CD4-positive, alpha-beta T cell (primary cell): ENCODE results near the gene KRTAP12-3. TPM values are rescaled to one million over a fixed set of nuclear protein-coding genes. Genes with fewer than 3 reads are reported as not detected.

Experiments used
- ATAC-seq: fragments of 200-7000 bp; cut with Tn5 transposase; one replicate; pipeline ENCODE4 v1.10.0; 2022; ENCODE audit warnings: mild to moderate bottlenecking; ENCODE audit not compliant: poor library complexity
- CTCF ChIA-PET: fragments of 350-600 bp; sonication (Branson Sonifier 250); formaldehyde crosslinking; loops from one replicate; lab custom pipeline; 2021; ENCODE audit warnings: antibody characterized with exemption, inconsistent platforms; lab: Charles Lee
- POLR2A ChIA-PET: fragments of 350-600 bp; sonication (Branson Sonifier 250); formaldehyde crosslinking; loops from one replicate; lab custom pipeline; 2021; ENCODE audit warnings: antibody characterized with exemption, inconsistent platforms; lab: Charles Lee
- DNase-seq, 14 experiments: peaks; one replicate each; pipeline ENCODE4 v3.0.0-alpha.2; 2013 to 2020; ENCODE audit warnings: mixed read lengths in 2 of 14
- H3K27ac ChIP-seq, 2 donors: one replicate each; pipeline versions ENCODE4 v1.5.1 to v1.7.0; 2013; ENCODE audit warnings: low read length in 2 of 2, low read depth in 1 of 2, mild to moderate bottlenecking in 1 of 2
- H3K27me3 ChIP-seq, 2 experiments: 1 replicate in 1 of 2; 2 replicates in 1 of 2; pipeline versions ENCODE4 v1.6.1 to v1.7.0; 2013; ENCODE audit warnings: low read length in 2 of 2, control low read depth in 1 of 2, mild to moderate bottlenecking in 1 of 2, moderate library complexity in 1 of 2; ENCODE audit not compliant: insufficient read depth in 2 of 2, control insufficient read depth in 1 of 2
- H3K36me3 ChIP-seq: one replicate; pipeline ENCODE4 v1.6.1; 2013; ENCODE audit warnings: low read length, control low read depth; ENCODE audit not compliant: insufficient read depth
- H3K4me1 ChIP-seq: one replicate; pipeline ENCODE4 v1.6.1; 2013; ENCODE audit warnings: low read length, control low read depth; ENCODE audit not compliant: insufficient read depth
- H3K4me3 ChIP-seq: one replicate; pipeline ENCODE4 v1.5.1; 2013; ENCODE audit warnings: mild to moderate bottlenecking, low read length, moderate library complexity
- H3K9me3 ChIP-seq, 2 experiments: 1 replicate in 1 of 2; 2 replicates in 1 of 2; pipeline versions ENCODE4 v1.6.1 to v1.7.0; 2013; ENCODE audit warnings: low read length in 2 of 2, mild to moderate bottlenecking in 2 of 2, control low read depth in 1 of 2, moderate library complexity in 1 of 2; ENCODE audit not compliant: control insufficient read depth in 1 of 2, insufficient read depth in 1 of 2
- H3K27ac Mint-ChIP-seq: one replicate; pipeline ENCODE4 v1.8.0; 2020; ENCODE audit warnings: mixed read lengths
- H3K27me3 Mint-ChIP-seq: one replicate; pipeline ENCODE4 v1.8.0; 2021; ENCODE audit warnings: mixed read lengths
- H3K36me3 Mint-ChIP-seq: one replicate; pipeline ENCODE4 v1.8.0; 2021; ENCODE audit warnings: low read depth, mixed read lengths
- H3K4me1 Mint-ChIP-seq: one replicate; pipeline ENCODE4 v1.8.0; 2021; ENCODE audit warnings: low read depth, mixed read lengths
- H3K4me3 Mint-ChIP-seq: one replicate; pipeline ENCODE4 v1.8.0; 2020; ENCODE audit warnings: mild to moderate bottlenecking, mixed read lengths
- H3K9me3 Mint-ChIP-seq: one replicate; pipeline ENCODE4 v1.8.0; 2020; ENCODE audit warnings: mixed read lengths
- intact Hi-C, 2 experiments: fragments of 100-400 bp; cut with DNase I in 1 of 2; cut with micrococcal nuclease in 1 of 2; formaldehyde crosslinking; loops; one replicate each; pipeline versions ENCODE4 v1.15.1 to v1.9.0; 2023 to 2025; cut with DNase I, micrococcal nuclease
- total RNA-seq, 174 experiments: library from RNA in 2 of 174; stranded (reverse) in 2 of 174; gene quantifications; one replicate each; pipeline ENCODE4 v1.2.3 and lab custom pipeline; 2021 to 2026
- TF ChIP-seq, protein P1 (sequence below): fragments of 200-600 bp; IDR thresholded peaks from one replicate; pipeline ENCODE4 v1.8.0; 2022; ENCODE audit warnings: antibody characterized with exemption, mild to moderate bottlenecking

The KRTAP12-3 gene
- total RNA-seq, 2 experiments from 2014 or later: not detected

DNA sequence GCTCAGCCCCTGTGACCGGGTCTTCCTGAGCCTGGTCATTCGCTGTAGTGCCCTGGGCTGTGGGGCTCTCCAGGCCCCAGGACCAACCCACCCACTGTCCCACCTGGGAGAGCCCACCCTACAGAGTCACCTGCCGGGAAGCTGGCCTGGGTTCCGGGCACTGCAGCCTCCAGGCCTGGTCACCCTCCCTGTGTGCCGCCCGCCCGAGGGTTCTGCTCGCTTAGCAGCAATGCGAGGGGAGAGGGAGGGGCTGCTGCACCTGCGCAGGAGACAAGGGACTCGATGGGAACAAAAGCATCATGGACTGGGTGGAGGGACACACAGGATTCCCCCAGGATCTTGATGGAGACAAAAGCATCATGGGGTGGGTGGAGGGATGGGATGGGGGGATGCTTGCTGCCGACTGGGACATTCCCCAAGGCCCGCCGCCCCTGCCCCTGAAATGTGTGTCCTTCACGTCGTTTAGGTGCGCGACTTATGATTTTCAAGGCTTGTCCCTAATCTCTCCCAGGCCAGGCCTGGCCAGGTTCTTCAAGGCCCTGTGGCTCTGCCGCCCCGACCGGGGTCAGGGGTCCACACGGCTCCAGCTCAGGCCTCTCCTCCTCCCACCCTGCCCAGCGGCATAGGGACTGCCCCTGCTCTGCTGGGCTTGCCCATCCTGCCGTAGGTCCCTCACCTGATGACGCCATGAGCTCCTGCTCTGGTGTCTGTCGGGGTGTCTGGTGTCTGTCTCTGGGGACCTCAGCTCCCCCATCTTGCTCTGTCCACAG, 44.2 kb upstream of the KRTAP12-3 start:
- DNase-seq (no peak), ATAC-seq (no peak)
- no peak overlapping the region for H3K4me3 ChIP-seq
- no peak overlapping the region for H3K27ac Mint-ChIP-seq
- peaks cover 1% of the 10 kb centered on the region for H3K36me3 Mint-ChIP-seq
- ChIA-PET CTCF (no interaction called here), POLR2A (interaction anchor here (0.6 kb wide), 1 partner anchor 83 kb away, joined by 3 read pairs; no protein-coding TSS in a partner anchor)
- TF ChIP-seq, protein P1, sequence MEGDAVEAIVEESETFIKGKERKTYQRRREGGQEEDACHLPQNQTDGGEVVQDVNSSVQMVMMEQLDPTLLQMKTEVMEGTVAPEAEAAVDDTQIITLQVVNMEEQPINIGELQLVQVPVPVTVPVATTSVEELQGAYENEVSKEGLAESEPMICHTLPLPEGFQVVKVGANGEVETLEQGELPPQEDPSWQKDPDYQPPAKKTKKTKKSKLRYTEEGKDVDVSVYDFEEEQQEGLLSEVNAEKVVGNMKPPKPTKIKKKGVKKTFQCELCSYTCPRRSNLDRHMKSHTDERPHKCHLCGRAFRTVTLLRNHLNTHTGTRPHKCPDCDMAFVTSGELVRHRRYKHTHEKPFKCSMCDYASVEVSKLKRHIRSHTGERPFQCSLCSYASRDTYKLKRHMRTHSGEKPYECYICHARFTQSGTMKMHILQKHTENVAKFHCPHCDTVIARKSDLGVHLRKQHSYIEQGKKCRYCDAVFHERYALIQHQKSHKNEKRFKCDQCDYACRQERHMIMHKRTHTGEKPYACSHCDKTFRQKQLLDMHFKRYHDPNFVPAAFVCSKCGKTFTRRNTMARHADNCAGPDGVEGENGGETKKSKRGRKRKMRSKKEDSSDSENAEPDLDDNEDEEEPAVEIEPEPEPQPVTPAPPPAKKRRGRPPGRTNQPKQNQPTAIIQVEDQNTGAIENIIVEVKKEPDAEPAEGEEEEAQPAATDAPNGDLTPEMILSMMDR: no peak
- H3K27ac ChIP-seq: no peak overlapping the region
- H3K36me3 ChIP-seq: no peaks in the 10 kb centered on the region
- peaks cover 31% of the 10 kb centered on the region for H3K4me1 ChIP-seq
- no peaks in the 10 kb centered on the region for H3K27me3 ChIP-seq
- H3K4me3 Mint-ChIP-seq: no peak overlapping the region
- H3K9me3 Mint-ChIP-seq: peaks cover 7% of the 10 kb centered on the region
- H3K27me3 Mint-ChIP-seq: no peaks in the 10 kb centered on the region
- H3K9me3 ChIP-seq: peaks cover 26 to 27% of the 10 kb centered on the region in 2 experiments
- intact Hi-C loops: loop anchor here in 1 of 2 experiments (10.0 kb wide), 1 partner anchor 69 kb away; the partner anchor contains the start of gene KRTAP10-1
- peaks cover 30% of the 10 kb centered on the region for H3K4me1 Mint-ChIP-seq

DNA sequence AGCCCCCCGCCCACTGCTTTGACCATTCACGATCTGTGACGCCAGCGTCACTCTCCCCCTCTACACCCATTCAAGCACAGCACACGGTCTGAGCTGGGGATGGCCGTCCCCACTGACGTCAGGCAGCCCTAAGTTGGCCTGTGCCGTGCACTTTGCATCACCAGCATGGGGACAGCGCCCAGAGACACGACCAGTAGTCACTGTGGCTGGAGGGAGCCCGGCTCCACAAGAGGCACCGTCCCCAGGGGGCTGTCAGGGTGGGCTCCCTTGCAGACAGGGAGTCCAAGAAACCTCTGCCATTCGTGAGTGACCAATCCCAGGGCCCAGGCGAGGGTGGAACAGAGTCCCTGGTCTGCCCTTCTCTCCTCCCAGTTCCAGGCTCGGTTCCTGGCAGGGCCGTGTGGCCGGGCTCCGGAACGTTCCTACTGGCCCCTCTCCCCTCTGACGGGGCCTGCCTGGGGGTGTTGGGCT, 43.5 kb upstream of the KRTAP12-3 start:
- no peak overlapping the region for H3K27ac ChIP-seq
- no peaks in the 10 kb centered on the region for H3K36me3 ChIP-seq
- ATAC-seq (no peak), DNase-seq (no peak)
- ChIA-PET POLR2A (no interaction called here), CTCF (no interaction called here)
- Mint-ChIP-seq H3K4me3 (no peak overlapping the region), H3K4me1 (peaks cover 36% of the 10 kb centered on the region), H3K27me3 (no peaks in the 10 kb centered on the region), H3K27ac (peak overlapping the region; percentile 38), H3K9me3 (peaks cover 9% of the 10 kb centered on the region), H3K36me3 (peaks cover 8% of the 10 kb centered on the region)
- intact Hi-C loops: loop anchor here in 1 of 2 experiments (10.0 kb wide), 1 partner anchor 69 kb away; the partner anchor contains the start of gene KRTAP10-1
- H3K4me1 ChIP-seq: peaks cover 37% of the 10 kb centered on the region
- H3K9me3 ChIP-seq: peaks cover 22 to 27% of the 10 kb centered on the region in 2 experiments
- H3K4me3 ChIP-seq: no peak overlapping the region
- TF ChIP-seq, protein P1: no peak
- no peaks in the 10 kb centered on the region for H3K27me3 ChIP-seq

DNA sequence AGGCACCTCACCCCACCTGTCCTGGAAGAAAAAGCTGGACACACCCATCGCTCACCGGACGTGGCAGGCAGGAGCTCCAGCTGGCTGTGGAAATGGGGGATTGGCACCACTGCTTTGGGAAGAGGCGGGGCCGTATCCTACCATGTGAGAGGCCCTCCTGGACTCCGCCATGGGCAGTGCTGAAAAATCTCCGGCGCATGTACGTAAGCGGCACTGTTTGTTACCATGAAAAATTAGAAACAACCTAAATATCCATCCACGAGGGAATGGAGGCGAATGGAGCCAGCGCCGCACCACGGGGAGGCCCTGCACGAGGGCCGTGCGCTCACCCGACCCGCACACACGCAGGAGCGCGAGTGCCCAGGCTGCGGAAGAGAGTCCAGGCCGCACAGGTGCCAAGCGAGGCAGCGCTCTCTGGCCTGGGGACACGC, 42.8 kb upstream of the KRTAP12-3 start:
- DNase-seq: no peak
- Mint-ChIP-seq H3K27me3 (no peaks in the 10 kb centered on the region), H3K9me3 (peaks cover 10% of the 10 kb centered on the region), H3K36me3 (peaks cover 15% of the 10 kb centered on the region), H3K4me3 (no peak overlapping the region), H3K4me1 (peaks cover 44% of the 10 kb centered on the region), H3K27ac (peak overlapping the region; percentile 38)
- CTCF ChIA-PET: no interaction called here
- no peak overlapping the region for H3K4me3 ChIP-seq
- no peak for ATAC-seq
- TF ChIP-seq, protein P1: no peak
- H3K9me3 ChIP-seq: peaks cover 22 to 25% of the 10 kb centered on the region in 2 experiments
- no peaks in the 10 kb centered on the region for H3K27me3 ChIP-seq
- no peak overlapping the region for H3K27ac ChIP-seq
- POLR2A ChIA-PET: no interaction called here
- H3K4me1 ChIP-seq: peaks cover 42% of the 10 kb centered on the region
- no peaks in the 10 kb centered on the region for H3K36me3 ChIP-seq
- intact Hi-C loops: loop anchor here (5.0 to 10.0 kb wide), 3 partner anchors 37 to 107 kb away; partner anchors contain the start of genes KRTAP10-1 (in 1 of the 2) and KRTAP12-4 (in 1 of the 2)
